NCI-H1105 (cell line): ENCODE results near the gene ERAP2.
"Not testable (repeated sequence)": the region's sequence is repeated elsewhere in the genome, so short reads cannot be mapped to it uniquely, and the experiment has no call there.

Source experiments
- DNase-seq: peaks from one replicate; lab custom pipeline; 2025; lab: John Stamatoyannopoulos, UW

The ERAP2 gene

DNA sequence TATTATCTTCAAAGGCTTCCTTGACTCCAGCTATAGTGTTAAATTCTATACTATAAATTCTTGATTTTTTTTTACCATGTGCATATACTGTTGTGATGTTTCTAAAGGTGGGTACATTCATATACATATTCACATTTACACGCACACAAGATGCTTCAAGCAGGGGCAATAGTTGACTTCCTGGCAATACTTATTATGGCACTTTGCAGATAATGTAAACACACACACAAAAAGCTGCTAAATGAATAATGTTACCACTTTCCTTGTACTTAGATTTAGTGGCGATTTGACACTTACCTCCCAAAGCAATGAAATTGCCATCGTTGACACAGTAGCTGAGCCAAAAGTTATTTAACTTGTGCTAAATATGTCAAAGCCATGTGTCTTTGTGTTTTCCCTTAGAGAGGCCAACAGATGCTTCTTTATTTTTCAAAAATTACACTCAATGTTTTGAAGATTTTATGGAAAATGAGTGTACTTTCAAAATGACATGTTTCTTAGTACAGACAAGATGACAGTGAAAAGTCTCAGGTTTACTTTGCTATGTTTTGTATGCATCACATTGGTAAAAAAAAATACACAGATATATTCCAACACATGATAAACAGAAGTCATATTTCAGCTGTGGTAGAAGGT lies 12.2 kb upstream of the ERAP2 start:
- no peak for DNase-seq

DNA sequence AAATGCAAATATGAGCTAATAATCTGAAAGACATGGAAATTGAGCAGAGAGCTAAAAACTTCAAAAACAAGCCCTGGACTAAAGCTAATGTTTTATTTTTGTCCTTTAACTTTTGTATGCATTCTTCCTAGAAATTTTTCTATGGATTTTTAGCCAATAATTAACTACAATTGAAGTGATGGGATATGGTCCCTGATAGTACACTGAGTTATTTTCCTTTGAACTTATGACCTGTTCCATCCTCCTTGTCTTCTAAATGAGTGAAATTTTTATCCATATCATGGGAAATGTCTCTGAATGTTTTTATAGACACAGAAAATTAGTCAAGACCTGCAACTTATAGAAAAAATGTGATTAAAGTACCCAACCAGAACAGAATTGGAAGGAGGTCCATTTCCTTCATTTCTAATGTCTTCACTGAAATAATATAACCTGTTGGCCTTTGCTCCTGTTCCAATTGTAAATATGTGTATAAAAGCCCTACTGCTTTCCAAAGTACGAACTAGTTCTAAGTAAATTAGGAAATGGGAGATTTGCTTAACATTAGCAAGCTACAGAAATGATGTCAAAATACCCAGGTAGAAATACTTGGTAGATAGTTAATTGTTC lies 11.3 kb upstream of the ERAP2 start:
- DNase-seq = no peak

- no peak for DNase-seq
Observed at GRCh38 chr5:96868603-96869371, 7.5 kb upstream of the ERAP2 start.

DNA sequence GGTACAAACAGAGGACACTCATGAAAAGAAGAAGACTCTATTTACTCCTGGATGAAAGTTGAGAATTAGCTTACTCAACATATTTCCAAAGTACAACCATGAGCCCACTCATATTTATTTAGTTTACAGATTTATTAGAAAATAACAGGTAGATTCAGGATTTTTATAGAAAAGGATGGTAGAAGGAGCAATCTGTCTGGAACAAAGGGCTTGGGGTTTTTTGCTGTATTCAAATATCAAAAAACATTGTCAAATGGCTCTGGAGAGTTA lies 7.0 kb upstream of the ERAP2 start:
- DNase-seq = no peak

- no peak for DNase-seq
Observed at GRCh38 chr5:96870094-96871026, 5.9 kb upstream of the ERAP2 start.

GRCh38 chr5:96871027-96871399 lies 5.3 kb upstream of the ERAP2 start:
- DNase-seq = no peak

GRCh38 chr5:96871686-96872085 lies 4.6 kb upstream of the ERAP2 start:
- DNase-seq = no peak

DNA sequence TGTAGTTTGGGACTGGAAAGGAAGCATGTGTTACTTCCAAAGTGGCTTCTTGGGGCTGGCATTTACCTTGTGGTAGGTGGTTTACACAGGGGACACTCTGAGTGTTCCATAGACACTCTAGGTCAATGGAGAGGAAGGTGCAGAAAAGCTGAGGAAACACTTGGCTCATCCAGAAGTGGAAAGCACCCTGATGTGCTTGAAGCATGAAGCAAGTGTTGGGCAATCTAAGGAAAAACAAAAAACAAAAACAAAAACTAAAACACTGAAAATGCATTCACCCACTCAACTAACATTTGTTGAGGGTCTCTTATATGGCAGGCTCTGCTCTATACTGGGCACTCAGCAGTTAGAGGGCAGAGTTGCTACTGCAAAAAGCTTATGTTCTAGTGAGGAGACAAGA lies 2.9 kb upstream of the ERAP2 start:
- DNase-seq = no peak

DNA sequence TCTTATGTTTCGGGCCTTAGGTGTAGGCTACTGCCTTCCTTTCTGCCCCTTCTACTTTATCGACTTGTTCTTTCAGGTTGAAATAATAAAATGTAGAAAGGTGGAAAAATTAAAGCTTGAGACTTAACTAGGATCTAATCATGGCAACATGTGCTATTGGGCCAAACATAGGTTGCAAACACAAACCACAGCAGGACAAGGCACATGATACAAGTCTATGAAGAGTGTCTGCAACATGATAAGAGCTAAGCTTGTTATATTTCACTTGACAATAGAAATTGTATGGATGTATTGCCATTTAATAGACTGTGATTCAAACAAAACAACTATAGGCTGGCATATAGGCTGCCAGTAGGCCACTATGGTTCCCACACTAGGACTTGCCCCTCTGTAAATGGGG lies 1.7 kb upstream of the ERAP2 start:
- no peak for DNase-seq

DNA sequence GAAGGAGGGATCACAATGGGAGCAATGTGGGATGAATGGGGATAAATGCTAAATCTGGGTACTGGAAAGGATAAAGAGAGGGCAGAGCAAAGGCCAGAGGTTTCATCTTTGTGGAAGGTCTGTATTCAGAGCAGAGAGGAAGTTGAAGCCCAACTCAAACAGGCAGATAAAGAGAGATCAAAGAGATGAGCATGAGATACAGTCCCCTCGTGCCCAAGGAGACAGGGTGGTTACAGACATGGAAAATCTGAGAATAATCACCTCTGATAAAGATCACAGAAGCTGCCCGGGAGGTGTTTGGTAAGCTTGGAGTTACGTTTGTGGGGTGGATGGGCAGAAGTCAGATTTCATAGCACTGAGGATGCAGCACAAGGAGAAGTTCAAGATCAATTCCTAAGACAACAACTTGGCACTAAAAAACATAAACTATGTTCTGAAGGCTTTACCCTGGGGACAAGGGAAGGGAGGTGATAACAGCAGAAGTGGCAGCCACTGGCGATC lies 459 bp upstream of the ERAP2 start:
- DNase-seq = no peak

- DNase-seq = not testable (repeated sequence)
Observed at GRCh38 chr5:96876977-96877469, 723 bp downstream of the ERAP2 start.

DNA sequence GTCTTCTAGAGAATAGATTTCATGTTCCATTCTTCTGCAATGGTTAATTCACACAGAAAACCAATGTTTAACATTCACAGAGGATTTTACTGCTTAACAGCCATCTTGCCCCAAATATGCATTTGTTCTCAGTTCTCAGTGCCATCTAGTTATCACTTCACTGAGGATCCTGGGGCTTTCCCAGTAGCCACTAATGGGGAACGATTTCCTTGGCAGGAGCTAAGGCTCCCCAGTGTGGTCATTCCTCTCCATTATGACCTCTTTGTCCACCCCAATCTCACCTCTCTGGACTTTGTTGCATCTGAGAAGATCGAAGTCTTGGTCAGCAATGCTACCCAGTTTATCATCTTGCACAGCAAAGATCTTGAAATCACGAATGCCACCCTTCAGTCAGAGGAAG lies 3.4 kb downstream of the ERAP2 start:
- DNase-seq = no peak

DNA sequence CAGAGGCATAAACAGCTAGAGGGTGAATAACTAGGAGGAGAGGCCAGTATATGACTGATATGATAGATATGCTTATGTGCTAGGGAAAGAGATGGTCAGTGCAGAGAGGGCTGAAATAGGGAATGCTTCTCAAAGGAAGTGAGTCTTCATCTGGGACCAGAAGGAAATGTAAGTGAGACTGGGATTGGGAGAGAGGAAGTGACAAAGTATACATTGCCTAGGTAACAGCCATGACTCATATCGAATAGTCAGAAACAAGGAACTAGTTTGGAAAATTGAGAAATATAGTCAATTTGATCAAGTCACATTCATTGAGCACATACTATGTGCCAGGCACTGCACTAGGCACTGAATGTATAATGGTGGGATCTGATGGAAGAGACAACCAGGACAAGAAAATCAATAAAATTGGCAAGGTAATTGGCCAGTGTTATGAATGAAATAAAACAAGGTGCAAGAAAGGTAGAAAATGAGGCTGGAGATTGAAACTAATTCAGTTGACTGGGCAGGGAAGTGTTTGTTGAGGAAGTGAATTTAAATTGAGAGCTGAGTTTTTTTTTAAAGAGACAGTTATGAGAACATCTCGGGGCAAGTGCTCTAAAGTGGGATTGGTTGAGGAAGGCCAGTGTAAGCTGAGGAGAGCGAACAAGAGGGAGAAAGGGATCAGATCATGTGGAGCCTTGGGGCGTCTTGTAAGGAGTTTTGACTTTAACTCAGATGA lies 4.3 kb downstream of the ERAP2 start:
- no peak for DNase-seq

- no peak for DNase-seq
Observed at GRCh38 chr5:96881511-96882115, 5.3 kb downstream of the ERAP2 start.

- DNase-seq = no peak
Observed at GRCh38 chr5:96883871-96884270, 7.6 kb downstream of the ERAP2 start.

DNA sequence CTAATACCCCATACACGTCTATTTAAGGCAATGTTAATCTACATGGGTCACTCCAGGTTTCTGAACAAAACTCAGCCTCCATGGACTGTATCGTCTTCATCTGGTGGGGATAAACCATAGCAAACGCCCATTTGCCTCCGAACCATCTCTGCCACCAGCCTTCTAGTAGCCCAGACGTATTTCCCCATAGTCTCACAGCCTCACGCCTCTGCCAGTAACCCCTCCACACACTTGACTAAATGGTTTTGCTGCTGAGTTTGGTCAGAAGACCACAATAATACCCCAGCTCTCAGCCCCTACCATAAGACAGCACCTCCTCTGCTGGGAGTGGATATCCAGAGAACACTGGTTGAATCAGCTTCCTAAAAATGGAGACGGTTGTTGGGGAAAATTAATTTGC lies 8.7 kb downstream of the ERAP2 start:
- no peak for DNase-seq

DNA sequence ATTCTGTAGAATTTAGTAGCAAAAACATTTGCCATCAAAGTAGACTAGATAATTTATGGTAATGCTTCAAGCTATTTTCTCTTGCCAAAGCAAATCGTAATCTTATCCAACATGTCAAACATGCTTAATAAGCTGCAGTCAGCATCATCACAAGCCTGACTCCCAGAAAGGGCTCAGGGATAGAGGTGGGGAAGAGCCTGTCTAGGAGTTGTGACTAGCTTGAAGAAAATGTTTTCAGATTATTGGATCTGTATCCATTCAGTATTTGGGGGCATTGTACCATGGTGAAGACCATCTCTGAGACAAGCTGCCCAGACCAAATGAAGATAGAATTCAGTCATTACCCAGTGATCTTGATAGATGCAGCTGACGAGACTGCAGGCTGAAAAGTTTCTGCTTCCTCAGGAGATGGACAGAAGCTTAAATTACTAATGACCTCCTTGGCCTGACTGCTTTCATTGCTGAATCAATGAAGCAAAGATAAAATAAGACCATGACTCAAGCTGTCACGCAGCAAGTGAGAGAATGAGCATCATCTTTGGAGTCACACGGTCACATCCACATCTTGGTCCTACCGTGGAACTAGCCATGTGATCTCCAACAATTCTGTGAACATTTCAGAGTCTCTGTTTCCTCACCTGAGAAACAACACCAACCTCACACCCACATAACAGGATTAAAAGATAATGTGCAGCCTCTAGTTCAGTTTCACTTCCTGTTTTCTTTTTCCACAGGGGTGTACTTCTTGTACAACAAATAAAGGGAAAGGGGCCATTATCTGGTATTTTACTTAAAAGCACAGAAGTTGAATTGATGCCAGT lies 9.4 kb downstream of the ERAP2 start:
- no peak for DNase-seq

GRCh38 chr5:96893342-96893741 lies 17.0 kb downstream of the ERAP2 start:
- DNase-seq = no peak

GRCh38 chr5:96896276-96896675 lies 20.0 kb downstream of the ERAP2 start:
- no peak for DNase-seq

- no peak for DNase-seq
Observed at GRCh38 chr5:96896806-96897205, 20.5 kb downstream of the ERAP2 start.
